ENCODE data around the gene RPN1. TPM values are rescaled to one million over a fixed set of nuclear protein-coding genes. Genes with fewer than 3 reads are reported as not detected.

RPN1 gene
- total and polyA plus RNA-seq, 2 of the 8 experiments (the other 6 are each of a cell fraction or from before 2014, with no cell fraction given): 165 to 211 TPM

- TF ChIP-seq RXRA (IDR thresholded peaks at IDR 0.05; ENCODE audit: insufficient read depth, low read depth, low read length): no peak
- TF ChIP-seq GTF2F1 (IDR thresholded peaks at IDR 0.05; ENCODE audit: borderline replicate concordance, low read depth, low read length): no peak
- no peak for TF ChIP-seq KDM1A (IDR thresholded peaks at IDR 0.05; ENCODE audit: borderline replicate concordance, low read length)
- TF ChIP-seq ASH2L (IDR thresholded peaks at IDR 0.05; ENCODE audit: low read length): no peak
These were observed 69.1 kb downstream of the RPN1 start (continued) for GRCh38 chr3:128581566-128581965.
